ENCODE measurements around the gene KCTD5.
"Not testable (repeated sequence)": the region's sequence is repeated elsewhere in the genome, so short reads cannot be mapped to it uniquely, and the experiment has no call there.

DNA sequence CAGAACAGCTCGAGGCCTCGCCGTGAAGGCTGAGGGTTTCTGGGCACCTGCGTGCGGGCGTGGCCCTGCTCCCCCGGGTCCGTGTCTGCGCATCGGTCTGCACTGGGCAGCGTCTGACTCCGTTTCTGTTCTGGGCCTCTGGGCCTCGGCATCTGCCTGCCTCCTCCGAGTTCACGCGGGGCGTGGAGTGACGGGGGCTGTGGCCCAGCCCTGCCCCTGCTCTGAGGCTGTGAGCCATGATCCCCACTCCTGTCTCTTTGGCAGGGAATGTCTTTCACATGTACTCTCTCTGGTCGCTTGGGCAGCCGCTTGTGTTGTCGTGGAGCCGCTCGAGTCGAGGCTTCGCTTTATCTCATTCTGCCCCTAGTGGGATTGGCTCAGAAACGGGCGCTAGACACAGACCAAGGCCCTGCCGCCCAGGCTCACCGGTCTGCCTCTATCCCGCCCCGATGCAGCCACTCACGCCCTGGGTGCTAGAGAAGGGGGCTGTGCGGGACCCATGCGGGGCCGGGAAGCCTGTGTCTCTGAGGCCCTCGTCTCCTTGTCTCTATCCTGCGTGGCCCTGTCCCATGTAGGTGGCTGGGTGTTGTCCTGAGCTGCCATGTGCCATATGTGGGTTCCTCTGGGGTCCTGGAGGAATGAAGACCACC lies 14.4 kb downstream of the KCTD5 start:
- TF ChIP-seq, protein P1, sequence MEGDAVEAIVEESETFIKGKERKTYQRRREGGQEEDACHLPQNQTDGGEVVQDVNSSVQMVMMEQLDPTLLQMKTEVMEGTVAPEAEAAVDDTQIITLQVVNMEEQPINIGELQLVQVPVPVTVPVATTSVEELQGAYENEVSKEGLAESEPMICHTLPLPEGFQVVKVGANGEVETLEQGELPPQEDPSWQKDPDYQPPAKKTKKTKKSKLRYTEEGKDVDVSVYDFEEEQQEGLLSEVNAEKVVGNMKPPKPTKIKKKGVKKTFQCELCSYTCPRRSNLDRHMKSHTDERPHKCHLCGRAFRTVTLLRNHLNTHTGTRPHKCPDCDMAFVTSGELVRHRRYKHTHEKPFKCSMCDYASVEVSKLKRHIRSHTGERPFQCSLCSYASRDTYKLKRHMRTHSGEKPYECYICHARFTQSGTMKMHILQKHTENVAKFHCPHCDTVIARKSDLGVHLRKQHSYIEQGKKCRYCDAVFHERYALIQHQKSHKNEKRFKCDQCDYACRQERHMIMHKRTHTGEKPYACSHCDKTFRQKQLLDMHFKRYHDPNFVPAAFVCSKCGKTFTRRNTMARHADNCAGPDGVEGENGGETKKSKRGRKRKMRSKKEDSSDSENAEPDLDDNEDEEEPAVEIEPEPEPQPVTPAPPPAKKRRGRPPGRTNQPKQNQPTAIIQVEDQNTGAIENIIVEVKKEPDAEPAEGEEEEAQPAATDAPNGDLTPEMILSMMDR (IDR thresholded peaks at IDR 0.05; ENCODE audit: poor library complexity), result not testable (repeated sequence)
- TF ChIP-seq EZH2 (IDR thresholded peaks at IDR 0.05; ENCODE audit: borderline replicate concordance); EZH2phosphoT487 (IDR thresholded peaks at IDR 0.05; ENCODE audit: low read depth, severe bottlenecking, unreplicated experiment): not testable (repeated sequence)

Measured in hepatocyte (in vitro differentiated cells).